Ectodermal cell (in vitro differentiated cells): ENCODE results near the gene CREB5.
"Not testable (repeated sequence)": the region's sequence is repeated elsewhere in the genome, so short reads cannot be mapped to it uniquely, and the experiment has no call there.

Experiments
- H3K27ac ChIP-seq: 2 replicates; pipeline ENCODE4 v1.7.0; 2013; ENCODE audit warnings: mild to moderate bottlenecking, low read depth, low read length; ENCODE audit not compliant: insufficient read depth, poor library complexity, severe bottlenecking
- H3K27me3 ChIP-seq: 2 replicates; pipeline ENCODE4 v1.7.0; 2013; ENCODE audit warnings: mild to moderate bottlenecking, low read length; ENCODE audit not compliant: insufficient read depth, control insufficient read depth, poor library complexity, severe bottlenecking
- H3K36me3 ChIP-seq: one replicate; pipeline ENCODE4 v1.7.0; 2013; ENCODE audit warnings: low read length; ENCODE audit not compliant: control insufficient read depth, insufficient read depth
- H3K4me1 ChIP-seq: one replicate; pipeline ENCODE4 v1.7.0; 2013; ENCODE audit warnings: low read length; ENCODE audit not compliant: control insufficient read depth, insufficient read depth
- H3K4me3 ChIP-seq: 2 replicates; pipeline ENCODE4 v1.7.0; 2013; ENCODE audit warnings: low read depth, low read length, control low read depth; ENCODE audit not compliant: insufficient read depth
- H3K9me3 ChIP-seq: 2 replicates; pipeline ENCODE4 v1.7.0; 2013; ENCODE audit warnings: mild to moderate bottlenecking, low read length, moderate library complexity; ENCODE audit not compliant: control insufficient read depth
- WGBS, 2 experiments: methylation state at CpG; one replicate each; pipeline ENCODE4 v1.1.7; 2013; ENCODE audit warnings: missing lambda C conversion rate in 2 of 2; 5-methylcytosine and 5-hydroxymethylcytosine counted together

The CREB5 gene

GRCh38 chr7:28539289-28539981 is 127.1 kb downstream of the CREB5 start:
- no peak overlapping the region for H3K27ac ChIP-seq
- H3K36me3 ChIP-seq, result no peaks in the 10 kb centered on the region
- no peak overlapping the region for H3K4me3 ChIP-seq
- WGBS, 2 experiments, result 91 to 92% methylated on average over 2 of the region's 3 CpGs
- no peaks in the 10 kb centered on the region for H3K27me3 ChIP-seq
- H3K4me1 ChIP-seq, result no peaks in the 10 kb centered on the region
- H3K9me3 ChIP-seq, result no peaks in the 10 kb centered on the region

GRCh38 chr7:28542410-28542809 is 130.1 kb downstream of the CREB5 start:
- WGBS, 2 experiments, result 83% methylated on average over 3 of the region's 3 CpGs

DNA sequence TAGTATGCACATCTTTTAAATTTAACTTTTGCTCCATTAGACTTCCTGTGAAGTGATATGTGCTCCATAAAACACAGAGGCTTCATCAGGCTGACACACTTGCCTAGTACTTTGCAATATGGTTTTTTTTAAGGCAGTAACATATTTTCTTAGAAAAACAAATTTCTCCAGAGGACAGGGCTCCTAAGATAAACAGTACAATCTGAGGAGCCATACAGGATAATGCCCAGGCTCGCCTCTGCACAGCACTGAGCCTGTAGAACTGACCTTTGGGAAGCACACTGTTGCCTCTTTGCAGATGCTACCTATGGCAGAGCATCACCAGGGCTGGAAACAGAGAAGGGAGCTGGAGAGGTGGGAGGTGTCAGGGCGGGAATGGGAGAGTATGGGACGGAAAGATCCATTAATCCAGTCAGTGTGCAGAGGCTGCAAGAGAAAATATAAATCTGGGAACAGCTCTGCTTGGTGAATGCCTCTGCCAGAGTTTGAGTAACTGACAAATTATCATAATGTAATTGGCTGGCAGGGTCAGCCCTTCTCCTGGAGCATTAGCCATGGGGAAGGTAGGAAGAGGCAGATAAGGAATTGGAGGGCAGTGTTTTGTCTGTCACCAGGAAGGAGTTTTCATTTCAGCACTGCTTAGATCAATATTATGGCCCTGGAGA is 132.3 kb downstream of the CREB5 start:
- H3K36me3 ChIP-seq, result no peaks in the 10 kb centered on the region
- no peaks in the 10 kb centered on the region for H3K4me1 ChIP-seq
- no peaks in the 10 kb centered on the region for H3K27me3 ChIP-seq
- no peak overlapping the region for H3K4me3 ChIP-seq
- WGBS, 2 experiments, result 84 to 90% methylated on average over 3 of the region's 3 CpGs
- no peak overlapping the region for H3K27ac ChIP-seq
- no peaks in the 10 kb centered on the region for H3K9me3 ChIP-seq

More at GRCh38 chr7:28542410-28542809, 130.1 kb downstream of the CREB5 start:
- H3K9me3 ChIP-seq, result no peaks in the 10 kb centered on the region
- H3K27ac ChIP-seq, result no peak overlapping the region
- H3K4me3 ChIP-seq, result no peak overlapping the region
- H3K4me1 ChIP-seq, result no peaks in the 10 kb centered on the region
- no peaks in the 10 kb centered on the region for H3K36me3 ChIP-seq
- H3K27me3 ChIP-seq, result no peaks in the 10 kb centered on the region

- H3K9me3 ChIP-seq, result no peaks in the 10 kb centered on the region
- H3K36me3 ChIP-seq, result no peaks in the 10 kb centered on the region
- no peak overlapping the region for H3K4me3 ChIP-seq
- H3K27ac ChIP-seq, result no peak overlapping the region
- H3K27me3 ChIP-seq, result no peaks in the 10 kb centered on the region
- H3K4me1 ChIP-seq, result no peaks in the 10 kb centered on the region
Observed at GRCh38 chr7:28546067-28546466, 133.7 kb downstream of the CREB5 start.

DNA sequence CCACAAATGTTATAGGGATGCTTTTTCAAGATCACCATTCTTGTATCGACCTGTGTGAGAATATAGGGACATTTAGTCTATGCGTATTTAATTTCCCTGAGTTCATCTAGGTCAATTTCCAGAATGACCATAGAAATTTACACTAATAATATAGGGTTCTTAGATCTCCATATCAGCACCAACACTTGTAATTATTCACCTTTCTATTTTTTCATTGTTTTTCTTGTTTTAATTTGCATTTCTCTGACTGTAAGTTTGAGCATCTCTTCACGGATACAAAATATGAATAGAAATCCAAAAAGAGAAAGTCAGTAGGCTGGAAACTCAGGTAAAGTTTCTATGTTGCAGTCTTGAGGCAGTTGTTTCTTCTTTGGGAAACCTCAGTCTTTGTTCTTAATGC is 134.8 kb downstream of the CREB5 start:
- Histone ChIP-seq H3K4me3 (no peak overlapping the region), H3K4me1 (no peaks in the 10 kb centered on the region), H3K27me3 (no peaks in the 10 kb centered on the region), H3K36me3 (no peaks in the 10 kb centered on the region), H3K9me3 (no peaks in the 10 kb centered on the region), H3K27ac (no peak overlapping the region)
- WGBS, 2 experiments, result 96 to 100% methylated on average over 3 of the region's 3 CpGs

DNA sequence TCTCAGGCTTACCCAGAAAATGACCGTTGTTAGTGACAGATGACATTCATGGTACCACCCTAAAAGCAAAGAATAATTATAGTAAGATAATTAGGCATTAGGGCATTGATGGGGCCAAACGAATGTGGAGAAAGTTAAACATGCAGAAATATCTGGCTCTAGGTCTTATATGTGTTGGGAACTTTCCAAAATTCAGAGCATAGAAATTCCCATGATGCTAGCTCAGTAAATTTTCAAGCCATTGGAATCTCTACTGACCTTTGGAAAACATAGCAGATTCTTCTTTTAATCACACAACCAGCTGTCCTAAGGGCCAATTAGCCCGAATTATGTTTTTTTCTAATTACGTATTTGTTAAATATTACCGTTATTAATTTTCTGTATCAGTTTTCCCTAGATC is 136.1 kb downstream of the CREB5 start:
- Histone ChIP-seq H3K27me3 (no peaks in the 10 kb centered on the region), H3K4me3 (no peak overlapping the region), H3K36me3 (no peaks in the 10 kb centered on the region), H3K4me1 (no peaks in the 10 kb centered on the region), H3K27ac (no peak overlapping the region), H3K9me3 (no peaks in the 10 kb centered on the region)
- WGBS, 2 experiments, result 95 to 97% methylated on average over 5 of the region's 5 CpGs

DNA sequence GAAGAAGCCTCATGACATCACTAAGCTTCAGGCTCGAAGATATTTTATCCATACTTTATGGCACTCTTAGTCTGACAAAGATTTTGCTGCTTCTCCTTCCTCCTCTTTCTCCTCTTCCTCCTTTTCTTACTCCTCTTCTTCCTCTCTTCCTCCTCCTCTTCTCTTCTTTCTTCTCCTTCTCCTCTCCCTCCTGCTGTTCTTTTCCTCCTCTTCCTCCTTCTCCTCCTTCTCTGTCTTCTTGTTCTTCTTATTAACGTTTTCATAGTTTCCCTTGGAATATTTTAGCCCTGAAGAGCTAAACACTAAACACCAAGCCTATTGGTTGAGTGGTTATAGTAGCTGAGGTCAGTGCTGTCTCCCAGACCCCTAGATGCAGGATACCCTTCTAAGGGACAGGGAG is 137.7 kb downstream of the CREB5 start:
- Histone ChIP-seq H3K4me3 (no peak overlapping the region), H3K9me3 (no peaks in the 10 kb centered on the region), H3K4me1 (no peaks in the 10 kb centered on the region), H3K36me3 (no peaks in the 10 kb centered on the region), H3K27me3 (no peaks in the 10 kb centered on the region), H3K27ac (no peak overlapping the region)
- WGBS, 2 experiments, result 91 to 95% methylated on average over 1 to 2 of the region's 2 CpGs

DNA sequence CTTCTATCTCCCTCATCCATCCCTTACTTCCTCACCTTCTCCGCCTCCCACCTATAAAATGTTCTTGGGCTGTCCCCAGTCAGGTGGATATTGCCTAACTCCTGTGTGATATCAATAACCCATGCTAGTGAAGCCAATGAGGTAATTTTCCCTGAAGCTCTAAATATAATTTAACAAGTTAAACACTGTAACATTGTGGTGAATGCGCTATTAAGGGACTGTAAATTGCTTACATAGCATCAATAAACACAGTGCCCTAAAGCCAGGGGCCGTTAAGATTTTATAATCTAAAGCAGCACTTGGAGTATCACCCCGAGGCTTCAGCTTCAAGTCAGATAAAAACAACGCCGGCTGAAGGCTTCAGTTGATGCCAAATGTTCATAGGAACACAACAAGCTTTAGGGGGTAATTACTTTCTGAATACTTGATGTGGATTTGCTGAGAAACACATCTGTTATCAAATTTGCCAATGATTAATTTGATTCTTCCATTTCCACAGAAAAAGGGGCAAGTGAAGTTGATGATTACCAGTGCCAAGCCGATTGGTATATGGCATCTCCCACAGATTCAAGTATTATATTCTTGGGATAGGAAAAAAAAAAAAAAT is 138.4 kb downstream of the CREB5 start:
- no peaks in the 10 kb centered on the region for H3K4me1 ChIP-seq
- H3K27me3 ChIP-seq, result no peaks in the 10 kb centered on the region
- no peaks in the 10 kb centered on the region for H3K9me3 ChIP-seq
- H3K4me3 ChIP-seq, result no peak overlapping the region
- 94 to 95% methylated on average over 6 of the region's 7 CpGs for WGBS, 2 experiments
- H3K27ac ChIP-seq, result no peak overlapping the region
- H3K36me3 ChIP-seq, result no peaks in the 10 kb centered on the region

DNA sequence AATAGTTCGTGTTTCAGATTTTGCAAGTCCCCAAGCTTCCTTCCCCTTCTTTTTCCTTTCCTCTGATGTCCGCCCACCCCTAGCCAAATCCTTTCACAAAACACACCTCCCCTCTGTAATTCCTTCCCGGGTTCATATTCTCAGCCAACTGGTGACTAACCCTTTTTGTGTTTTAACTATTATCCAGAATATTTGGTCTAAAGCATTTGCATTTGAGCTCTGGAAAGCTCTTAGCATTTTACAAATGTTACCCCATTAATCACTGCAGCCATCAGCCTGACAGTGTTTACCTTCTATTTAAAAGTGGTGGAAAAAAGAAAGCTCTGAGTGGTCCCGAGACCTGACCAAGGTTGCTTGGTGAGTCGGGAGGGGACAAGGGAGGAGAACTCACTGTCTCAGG is 139.0 kb downstream of the CREB5 start:
- no peaks in the 10 kb centered on the region for H3K36me3 ChIP-seq
- no peaks in the 10 kb centered on the region for H3K27me3 ChIP-seq
- H3K27ac ChIP-seq, result no peak overlapping the region
- H3K4me3 ChIP-seq, result no peak overlapping the region
- H3K9me3 ChIP-seq, result no peaks in the 10 kb centered on the region
- 63 to 69% methylated on average over 5 of the region's 5 CpGs for WGBS, 2 experiments
- no peaks in the 10 kb centered on the region for H3K4me1 ChIP-seq

DNA sequence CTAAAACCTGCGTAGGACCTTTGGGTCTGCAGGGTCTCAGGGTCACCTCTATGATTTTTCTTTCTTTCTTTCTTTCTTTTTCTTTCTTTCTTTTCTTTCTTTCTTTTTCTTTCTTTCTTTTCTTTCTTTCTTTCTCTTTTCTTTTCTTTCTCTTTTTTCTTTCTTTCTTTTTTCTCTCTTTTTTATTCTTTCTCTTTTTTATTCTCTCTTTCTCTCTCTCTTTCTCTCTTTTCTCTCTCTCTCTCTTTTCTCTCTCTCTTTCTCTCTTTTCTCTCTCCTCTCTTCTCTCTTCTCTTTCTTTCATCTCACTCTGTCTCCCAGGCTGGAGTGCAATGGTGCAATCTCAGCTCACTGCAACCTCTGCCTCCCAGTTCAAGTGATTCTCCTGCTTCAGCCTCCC is 139.4 kb downstream of the CREB5 start:
- not testable (repeated sequence) for H3K4me1 ChIP-seq, H3K27me3 ChIP-seq, H3K4me3 ChIP-seq, H3K36me3 ChIP-seq, H3K27ac ChIP-seq, H3K9me3 ChIP-seq
- 81 to 85% methylated on average over 1 of the region's 1 CpG for WGBS, 2 experiments
